ENCODE data around the gene GRIP2.

GRCh38 chr3:14545251-14545635, 5.1 kb upstream of the GRIP2 start:
- TF ChIP-seq CTCF (IDR thresholded peaks at IDR 0.05), result no peak
- TF ChIP-seq POLR2A (IDR thresholded peaks at IDR 0.05), result no peak
